ENCODE measurements around the gene PTOV1.

The PTOV1 gene

DNA sequence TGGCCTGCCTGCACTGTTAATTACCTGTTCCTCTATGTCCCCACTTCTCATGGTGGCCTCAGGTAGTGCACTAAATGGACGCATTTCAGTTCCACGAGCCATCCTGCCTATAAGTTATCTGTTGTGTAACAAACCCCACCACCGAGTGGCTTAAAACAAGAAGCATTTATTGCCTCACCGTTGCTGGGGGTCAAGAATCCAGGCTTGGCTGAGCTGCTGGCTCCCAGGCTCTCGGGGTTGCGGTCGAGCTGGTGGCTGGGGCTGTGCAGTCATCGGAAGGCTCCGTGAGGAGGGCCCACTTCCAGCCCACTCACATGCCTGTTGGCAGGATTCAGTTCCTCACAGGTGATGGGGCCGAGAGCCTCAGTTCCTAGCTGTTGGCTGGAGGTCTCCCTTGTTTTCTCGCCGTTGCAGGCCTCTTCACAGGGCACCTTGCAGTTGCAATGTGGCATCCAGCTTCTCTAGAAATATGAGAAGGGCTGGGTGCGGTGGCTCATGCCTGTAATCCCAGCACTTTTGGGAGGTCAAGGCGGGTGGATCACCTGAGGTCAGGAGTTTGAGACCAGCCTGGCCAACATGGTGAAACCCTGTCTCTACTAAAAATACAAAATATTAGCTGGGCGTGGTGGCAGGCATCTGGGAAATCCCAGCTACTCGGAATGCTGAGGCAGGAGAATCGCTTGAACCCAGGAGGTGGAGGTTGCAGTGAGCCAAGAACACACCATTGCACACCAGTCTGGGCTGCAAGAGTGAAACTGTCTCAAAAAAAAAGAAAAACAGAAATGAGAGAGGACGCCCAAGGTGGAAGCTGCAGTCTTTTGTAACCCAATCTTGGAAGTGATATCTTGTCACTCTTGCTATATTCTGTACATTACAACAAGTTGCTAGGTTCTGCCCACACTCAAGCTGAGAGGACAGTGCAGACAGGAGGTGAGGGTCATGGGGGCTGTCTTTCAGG lies 6.5 kb upstream of the PTOV1 start:
- no peak for DNase-seq (ENCODE audit: low spot score)

DNA sequence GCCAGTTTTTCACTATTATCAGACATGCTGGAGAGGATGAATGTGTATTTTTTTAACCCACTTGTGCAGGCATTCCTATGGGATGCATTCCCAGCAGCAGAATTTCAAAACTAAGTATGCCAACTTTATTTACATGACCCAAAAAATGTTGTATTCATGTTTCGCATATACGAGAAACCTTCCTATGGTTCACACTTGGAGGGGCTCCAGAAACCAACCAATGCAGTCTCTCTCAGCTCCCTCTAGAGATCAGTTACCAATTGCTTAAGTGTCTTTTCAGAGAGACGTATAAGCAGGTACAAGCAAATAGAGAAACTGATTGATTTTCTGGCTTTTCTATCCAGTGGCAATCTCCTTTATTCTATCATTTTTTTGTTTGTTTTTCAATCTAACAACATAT lies 5.5 kb upstream of the PTOV1 start:
- no peak for DNase-seq (ENCODE audit: low spot score)

DNA sequence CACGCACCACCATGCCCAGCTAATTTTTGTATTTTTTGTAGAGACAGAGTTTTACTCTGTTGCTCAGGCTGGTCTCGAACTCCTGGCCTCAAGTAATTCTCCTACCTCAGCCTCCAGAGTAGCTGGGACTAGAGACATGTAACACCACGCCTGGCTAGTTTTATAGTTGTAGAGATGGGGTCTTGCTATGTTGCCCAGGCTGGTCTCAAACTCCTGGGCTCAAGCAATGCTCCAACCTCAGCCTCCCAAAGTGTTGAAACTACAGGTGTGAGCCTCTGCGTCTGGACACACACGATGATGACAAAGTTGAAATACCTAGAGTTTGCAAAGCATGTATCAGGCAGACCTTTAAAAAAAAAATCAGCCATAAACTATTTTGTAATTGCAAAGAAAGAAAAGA lies 4.6 kb upstream of the PTOV1 start:
- DNase-seq (ENCODE audit: low spot score), result no peak

DNA sequence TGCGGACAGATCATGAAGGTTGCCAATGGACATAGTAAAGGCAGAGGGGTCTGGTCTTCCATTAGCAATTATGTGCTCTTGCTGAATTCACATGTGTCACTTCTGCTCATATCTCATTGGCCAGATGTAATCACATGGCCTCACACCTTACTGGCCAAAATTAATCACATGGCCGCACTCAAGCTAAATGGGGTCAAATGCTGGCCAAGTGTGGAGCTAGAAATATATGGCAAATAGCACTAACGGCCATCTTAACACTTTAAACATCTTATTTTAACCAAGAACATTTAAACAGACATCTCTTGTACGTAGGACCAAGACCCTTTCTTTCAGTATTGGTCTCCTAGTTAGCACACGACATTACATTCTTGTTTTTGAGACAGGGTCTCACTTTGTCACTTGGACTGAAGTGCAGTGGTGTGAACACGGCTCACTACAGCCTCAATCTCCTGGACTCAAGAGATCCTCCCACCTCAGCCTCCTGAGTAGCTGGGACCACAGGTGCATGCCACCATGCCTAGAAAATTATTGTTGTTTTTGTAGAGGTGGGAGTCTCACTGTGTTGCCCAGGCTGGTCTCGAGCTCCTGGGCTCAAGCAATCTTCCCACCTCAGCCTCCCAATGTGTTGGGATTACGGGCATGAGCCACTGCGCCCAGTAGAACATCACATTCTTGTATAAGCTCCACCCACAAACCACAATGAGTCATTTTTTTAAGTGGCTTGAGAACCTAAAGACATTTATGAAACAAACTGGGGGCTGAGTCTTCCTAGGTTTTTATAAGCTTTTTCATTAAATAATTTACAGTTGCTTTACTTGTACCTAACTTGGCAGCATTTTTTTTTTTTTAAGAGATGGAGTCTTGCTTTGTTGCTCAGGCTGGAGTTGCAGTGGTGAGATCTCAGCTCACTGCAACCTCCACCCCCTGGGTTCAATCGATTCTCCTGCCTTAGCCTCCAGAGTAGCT lies 2.9 kb upstream of the PTOV1 start:
- peak; percentile 65 for DNase-seq (ENCODE audit: low spot score)

DNA sequence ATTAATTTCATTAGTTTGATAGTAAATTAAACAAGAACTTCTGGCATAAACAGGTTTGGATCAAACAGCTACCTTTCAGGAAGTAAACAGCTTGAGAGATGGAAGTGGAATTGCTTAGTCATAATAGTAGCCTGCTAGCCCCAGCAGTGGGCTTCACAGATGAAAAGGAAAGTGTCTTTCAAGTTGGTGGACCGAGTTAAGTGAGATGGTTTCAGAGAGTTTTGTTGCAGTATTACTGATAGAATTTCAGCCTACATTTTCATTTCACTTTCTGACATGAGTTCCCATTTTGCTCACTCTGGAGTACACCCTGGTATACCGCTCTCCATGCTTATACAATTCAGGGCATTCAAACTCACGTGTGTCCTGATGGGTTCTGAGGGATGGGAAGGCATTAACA lies 2.0 kb upstream of the PTOV1 start:
- no peak for DNase-seq (ENCODE audit: low spot score)

DNA sequence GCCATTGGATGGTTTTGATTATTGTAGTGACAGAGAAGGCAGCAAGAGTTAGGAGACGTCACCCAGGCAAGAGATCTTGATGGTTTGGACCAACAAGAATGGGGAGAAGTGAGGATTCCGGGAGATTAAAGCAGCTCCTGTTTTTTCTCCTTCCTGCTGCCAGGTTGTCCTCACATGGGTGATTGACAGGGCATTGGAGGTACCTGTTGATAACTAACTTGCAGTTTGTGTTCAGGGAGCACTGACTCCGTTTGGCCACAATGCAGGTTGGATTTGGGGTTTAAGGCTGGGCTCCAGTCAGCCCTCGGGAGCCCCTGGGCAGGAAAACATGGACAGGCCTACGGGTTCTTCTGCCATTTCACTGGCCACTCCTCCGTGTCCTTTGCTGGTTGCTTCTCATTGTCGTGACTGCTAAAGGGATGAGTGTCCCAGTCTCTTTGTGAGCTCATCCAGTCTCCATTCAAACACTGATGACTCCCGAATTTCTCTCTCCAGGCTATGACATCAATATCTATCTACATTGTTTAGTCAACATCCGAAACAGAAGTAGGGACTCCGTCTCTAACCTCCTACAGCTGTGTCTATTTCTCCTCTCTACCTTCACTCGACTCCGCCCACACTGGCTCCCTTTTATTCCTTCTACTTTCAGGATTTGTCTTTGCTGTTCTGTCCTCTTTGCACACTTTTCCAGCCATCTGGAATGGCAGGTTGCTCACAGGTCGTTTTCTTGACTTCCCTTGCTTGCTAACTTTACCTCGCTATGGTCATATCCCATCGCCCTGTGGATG lies 1.3 kb upstream of the PTOV1 start:
- no peak for DNase-seq (ENCODE audit: low spot score)

DNA sequence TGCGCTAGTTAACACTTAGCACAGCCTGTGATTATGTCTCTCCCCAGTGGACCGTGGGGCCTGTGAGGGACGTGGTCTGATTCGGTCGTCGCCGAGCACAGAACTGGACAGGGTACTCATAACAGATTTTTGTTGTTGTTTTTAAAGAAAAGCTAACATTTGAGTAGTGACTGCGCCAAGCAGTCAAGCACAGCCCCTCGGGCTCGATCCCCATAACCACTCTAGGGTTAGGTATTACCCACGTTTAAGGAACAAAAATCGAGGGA lies 805 bp upstream of the PTOV1 start:
- no peak for DNase-seq (ENCODE audit: low spot score)

DNA sequence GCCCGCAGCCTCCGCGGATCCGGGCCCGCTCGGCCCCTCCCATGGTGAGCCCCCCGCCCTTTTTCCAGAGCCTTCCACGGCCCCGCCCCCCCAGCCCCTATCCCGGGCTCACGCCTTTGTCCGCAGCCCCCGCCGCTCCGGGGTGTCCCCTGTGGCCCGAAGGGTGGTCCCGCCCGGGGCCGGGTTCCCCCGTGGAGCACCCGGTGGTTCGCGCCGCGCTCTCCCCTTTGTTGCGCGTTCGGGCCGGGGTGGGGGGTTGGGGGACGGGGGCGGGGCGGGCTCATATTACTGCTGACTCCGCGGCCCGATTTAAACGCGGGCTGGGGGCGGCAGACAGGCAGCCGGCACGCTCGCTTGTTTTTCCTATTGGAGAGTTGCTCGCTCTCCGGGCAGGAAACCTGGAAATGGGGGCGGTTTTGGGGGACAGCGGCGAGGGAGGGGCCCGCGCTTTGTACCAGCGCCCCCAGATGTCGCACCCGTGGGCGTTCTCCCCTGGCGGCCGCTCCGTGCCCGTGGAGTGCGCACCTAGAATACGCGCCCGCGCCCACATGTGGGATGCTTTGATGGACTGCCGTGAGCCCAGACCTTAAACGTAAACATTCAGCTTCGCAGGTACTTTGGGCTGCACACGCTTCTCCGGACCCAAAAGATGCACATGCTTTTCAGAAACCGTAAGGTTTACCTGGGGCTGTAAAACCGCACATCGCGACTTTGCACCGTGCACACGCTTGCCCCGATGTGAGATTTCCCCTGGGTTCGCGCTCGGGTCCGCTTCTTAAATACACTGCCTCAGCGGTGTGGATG lies 699 bp downstream of the PTOV1 start:
- DNase-seq (ENCODE audit: low spot score), result peak; percentile 29

DNA sequence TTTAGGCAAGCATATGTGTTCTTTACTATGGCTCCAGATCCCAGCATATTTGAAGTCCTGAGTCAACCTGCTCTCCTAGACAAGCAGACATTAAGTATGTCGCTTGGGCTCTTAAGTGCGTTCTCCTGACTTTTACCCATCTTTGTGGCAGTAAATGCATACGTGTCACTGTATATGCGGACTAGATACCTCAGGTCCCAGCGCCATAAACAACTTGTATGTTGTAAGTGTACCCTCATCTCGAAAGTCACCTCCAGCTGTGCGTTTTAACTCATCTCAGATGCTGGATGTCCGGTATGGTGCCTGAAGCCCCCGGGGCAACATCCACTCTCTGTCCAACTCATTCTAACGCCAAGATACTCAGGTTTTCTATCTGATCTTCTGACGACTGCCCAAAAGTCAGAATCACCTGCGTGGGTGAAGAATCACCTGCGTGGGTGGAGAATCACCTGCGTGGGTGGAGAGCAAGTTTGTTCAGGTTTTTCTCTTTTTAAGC lies 1.7 kb downstream of the PTOV1 start:
- DNase-seq (ENCODE audit: low spot score), result no peak

DNA sequence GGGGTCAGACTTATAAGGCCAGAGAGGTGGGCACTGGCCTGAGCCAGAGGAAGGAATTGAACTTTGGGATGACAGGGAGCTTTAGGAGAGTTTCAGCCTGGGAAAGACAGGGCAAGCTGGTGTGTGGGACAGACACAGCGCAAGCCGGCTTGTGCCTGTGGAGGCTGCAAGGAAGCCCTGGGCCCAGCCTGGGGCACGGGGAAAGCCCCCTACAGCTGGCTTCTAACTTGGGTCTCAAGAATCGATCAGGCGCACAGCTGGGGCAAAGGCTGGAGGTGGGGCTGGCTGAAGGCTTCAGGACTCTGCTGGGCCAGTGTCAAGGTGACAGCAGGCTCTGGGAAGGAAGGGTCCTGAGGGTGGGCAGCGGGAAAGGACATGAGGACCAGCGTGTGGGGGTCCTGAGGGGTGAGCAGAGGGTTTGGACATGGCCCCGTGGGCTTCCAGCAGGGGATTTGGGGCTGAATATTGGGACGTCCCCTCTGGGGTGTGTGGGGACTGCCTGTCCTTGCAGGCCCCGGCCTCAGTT lies 3.0 kb downstream of the PTOV1 start:
- DNase-seq (ENCODE audit: low spot score), result no peak

DNA sequence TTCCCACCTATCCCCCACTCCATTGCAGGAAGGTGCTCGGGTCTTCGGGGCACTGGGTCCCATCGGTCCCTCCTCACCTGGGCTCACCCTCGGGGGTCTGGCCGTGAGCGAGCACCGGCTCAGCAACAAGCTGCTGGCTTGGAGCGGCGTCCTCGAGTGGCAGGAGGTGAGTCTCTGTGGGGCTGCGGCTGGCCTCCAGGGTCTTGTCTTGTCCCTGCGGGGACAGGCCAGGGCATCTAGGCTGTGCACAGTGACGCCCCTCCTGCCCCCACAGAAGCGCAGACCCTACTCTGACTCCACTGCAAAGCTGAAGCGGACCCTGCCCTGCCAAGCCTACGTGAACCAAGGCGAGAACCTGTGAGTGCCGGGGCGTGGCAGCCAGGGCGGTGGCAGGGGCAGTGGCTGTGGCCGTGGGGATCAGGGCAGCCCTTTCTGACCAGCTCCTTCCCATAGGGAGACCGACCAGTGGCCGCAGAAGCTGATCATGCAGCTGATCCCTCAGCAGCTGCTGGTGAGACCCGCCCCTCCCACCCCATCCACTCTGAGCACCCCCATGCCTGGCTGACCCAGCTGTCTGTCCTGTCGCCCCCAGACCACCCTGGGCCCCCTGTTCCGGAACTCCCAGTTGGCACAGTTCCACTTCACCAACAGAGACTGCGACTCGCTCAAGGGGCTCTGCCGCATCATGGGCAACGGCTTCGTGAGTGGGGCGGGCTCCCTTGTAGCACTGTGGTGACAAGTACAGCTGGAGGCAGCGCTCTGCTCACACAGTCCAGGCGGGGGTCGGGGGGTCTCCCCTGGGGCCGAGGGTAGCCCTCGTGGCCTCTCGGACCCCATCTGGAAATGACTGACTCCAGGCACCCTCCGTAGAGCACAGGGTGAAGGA lies 3.7 kb downstream of the PTOV1 start:
- DNase-seq (ENCODE audit: low spot score), result no peak

DNA sequence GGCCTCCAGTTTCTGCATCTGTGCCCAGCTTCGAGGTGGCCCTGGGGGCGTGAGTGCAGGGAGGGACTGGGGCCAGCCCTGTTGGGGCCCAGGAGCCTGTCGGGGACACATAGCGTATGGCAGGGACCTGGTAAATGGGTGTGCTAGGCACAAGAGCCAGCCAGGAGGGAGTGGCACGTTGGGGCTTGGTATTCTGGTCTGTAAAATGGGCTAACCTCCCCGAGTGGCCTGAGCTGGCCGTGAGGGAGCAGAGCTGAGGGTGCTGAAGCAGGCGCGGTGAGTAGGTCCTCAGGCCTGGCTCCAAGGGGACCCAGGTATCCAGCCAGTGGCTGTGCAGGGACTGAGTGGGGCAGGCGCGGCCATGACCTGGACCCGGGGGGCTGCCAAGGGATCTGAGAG lies 4.3 kb downstream of the PTOV1 start:
- no peak for DNase-seq (ENCODE audit: low spot score)

DNA sequence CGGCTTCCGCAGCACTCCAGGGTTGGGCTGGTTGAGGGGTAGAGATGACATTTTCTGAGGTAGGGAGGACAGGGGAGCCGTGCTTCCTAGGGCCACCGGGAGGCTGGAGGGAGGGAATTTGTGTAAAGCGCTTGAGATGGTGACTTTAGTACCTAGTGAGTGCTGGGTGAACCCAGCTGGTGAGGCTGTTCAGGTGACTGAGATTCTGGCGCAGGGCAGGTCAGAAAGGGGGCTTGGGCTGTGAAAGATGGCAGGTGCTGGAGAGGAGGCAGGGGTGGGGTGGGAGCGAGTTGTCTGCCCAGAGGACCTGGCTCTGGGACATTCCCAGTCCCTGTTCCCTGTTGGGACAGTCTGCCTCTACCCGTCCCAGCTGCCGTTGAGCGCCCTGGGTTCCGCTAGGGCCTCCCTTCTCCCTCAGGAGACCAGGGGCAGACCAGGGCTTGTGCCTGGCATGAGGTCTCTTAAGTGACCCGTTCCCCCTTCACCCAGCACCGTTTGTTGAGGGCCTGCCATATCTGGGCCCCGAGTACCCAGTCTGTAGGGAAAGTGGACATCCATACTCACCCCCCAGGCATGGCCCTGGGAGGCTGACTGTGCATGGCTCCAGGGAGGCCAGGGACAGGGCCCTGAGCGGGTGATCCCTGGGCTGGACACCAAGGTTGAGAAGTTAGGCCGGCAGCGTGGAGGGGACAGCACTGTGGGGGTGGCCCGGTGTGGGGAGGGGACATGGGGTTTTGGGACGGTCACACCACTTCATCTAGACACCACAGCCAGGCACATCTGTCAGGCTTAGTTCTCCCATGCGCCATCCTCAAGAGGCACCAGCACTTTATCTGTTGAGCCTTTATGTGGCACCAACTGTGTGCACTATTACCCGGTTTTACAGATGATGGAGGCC lies 5.0 kb downstream of the PTOV1 start:
- DNase-seq (ENCODE audit: low spot score), result no peak

DNA sequence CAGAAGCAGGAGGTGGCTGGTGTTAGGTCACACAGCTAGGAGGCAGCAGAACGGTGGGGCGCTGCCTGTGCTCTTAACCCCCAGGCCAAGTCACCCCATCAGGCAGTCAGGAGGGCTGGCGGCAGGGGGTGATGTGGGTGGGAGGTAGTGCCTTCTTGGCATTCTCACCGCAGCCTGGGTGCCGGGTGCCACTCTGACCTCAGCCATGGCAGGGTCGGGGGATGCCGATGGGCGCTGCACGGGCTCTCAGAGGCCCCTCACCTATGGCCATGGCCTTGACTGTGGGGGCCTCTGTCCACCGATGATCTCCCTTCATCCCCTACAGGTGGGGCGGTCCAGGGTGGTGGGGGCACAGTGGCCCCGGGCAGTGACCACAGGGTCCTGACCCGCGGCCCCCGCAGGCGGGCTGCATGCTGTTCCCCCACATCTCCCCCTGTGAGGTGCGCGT lies 5.6 kb downstream of the PTOV1 start:
- no peak for DNase-seq (ENCODE audit: low spot score)

DNA sequence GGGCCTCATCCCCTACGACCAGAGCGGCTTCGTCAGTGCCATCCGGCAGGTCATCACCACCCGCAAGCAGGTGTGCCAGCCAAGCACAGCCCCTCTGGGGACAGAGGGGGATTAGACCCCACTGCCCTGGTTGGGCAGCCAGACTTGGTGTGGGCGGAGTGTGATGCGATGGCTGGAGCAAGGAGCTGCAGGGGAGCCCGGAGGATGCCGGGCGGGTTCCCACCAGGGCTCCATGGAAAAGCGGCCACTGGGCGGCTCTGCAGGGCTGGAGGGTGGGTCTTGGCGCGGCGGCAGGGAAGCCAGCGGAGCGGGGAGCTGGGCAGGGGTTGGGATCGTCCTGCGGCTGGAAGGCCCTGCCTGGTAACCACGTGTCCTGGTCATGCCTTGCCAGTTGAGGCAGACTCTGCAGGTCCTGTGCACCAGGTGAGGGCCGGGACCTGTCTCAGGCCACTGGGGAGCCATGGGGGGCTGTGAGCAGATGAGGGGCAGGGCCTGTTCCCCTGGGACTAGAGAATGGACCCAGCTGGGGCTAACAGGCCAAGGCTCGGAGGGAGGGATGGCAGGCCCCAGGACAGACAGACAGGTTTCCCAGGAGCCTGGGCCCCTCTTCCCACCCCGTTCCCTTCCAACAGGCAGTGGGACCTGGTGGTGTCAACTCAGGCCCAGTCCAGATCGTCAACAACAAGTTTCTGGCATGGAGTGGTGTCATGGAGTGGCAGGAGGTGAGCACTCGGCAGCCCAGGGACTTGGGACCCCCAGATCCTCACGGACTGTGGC lies 6.3 kb downstream of the PTOV1 start:
- no peak for DNase-seq (ENCODE audit: low spot score)

DNA sequence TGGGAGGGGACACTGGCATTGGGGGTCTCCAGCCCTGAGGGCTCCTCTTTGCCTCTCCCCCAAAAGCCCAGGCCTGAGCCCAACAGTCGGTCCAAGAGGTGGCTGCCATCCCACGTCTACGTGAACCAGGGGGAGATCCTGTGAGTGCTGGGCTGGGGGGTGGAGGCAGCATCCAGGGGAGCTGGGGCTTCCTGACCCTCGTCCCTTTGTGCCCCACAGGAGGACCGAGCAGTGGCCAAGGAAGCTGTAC lies 6.8 kb downstream of the PTOV1 start:
- DNase-seq (ENCODE audit: low spot score), result no peak

DNA sequence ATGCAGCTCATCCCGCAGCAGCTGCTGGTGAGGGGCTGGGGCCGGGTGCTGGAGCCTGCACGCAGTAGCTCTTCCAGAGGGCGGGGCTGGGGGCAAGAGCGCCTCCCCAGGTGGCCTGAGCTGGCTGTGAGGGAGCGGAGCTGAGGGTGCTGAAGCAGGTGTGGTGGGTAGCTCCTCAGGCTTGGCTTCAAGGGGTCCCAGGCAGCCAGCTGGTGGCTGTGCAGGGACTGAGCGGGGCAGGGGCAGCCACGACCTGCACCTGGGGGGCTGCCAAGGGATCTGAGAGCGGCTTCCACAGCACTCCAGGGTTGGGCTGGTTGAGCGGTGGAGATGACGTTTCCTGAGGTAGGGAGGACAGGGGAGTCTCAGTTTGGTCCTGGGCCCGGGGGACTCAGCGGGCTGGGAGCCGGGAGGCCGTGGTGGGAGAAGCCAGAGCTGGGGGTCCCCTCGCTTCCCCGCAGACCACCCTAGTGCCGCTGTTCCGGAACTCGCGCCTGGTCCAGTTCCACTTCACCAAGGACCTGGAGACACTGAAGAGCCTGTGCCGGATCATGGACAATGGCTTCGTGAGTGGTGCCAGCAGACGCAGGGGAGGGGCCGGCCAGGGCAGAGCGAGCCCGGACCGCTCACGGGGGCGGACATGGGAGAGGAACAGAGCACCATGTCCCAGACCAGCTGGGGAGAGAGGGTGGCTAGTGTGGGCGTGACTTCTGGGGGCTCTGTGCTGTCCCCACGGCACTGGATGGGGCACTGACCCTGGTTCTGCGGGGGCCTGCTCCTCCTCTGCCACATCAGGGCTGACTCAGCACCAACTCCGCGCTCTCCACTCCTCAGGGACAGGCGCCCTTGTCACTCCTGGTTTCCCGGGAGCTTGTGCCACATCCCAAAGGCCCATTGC lies 7.4 kb downstream of the PTOV1 start:
- no peak for DNase-seq (ENCODE audit: low spot score)
